AG09309 (cell line): ENCODE results near the gene DAGLA.

Experiments
- DNase-seq: peaks from one replicate; pipeline ENCODE4 v3.0.0-alpha.2; 2010; ENCODE audit warnings: low read depth
- H3K4me3 ChIP-seq: 2 replicates; pipeline ENCODE4 v1.5.1; 2011; ENCODE audit warnings: mild to moderate bottlenecking, low read depth, low read length, moderate library complexity; ENCODE audit not compliant: control insufficient read depth
- CTCF ChIP-seq: IDR thresholded peaks from 2 replicates; pipeline ENCODE4 v1.5.1; 2011; ENCODE audit warnings: mild to moderate bottlenecking, low read depth, low read length, inconsistent platforms; ENCODE audit not compliant: insufficient read depth, control insufficient read depth; ENCODE audit errors: missing control alignments

Gene DAGLA

GRCh38 chr11:61782299-61782698 lies 102.1 kb downstream of the DAGLA start:
- no peak for TF ChIP-seq CTCF
- no peak overlapping the region for H3K4me3 ChIP-seq
- no peak for DNase-seq

GRCh38 chr11:61782841-61783240 lies 102.7 kb downstream of the DAGLA start:
- no peak overlapping the region for H3K4me3 ChIP-seq
- TF ChIP-seq CTCF, result no peak
- DNase-seq, result no peak

GRCh38 chr11:61783717-61784505 lies 103.7 kb downstream of the DAGLA start:
- TF ChIP-seq CTCF, result no peak
- H3K4me3 ChIP-seq, result no peak overlapping the region
- no peak for DNase-seq

- TF ChIP-seq CTCF, result no peak
- H3K4me3 ChIP-seq, result no peak overlapping the region
- no peak for DNase-seq
These were observed 104.3 kb downstream of the DAGLA start for GRCh38 chr11:61784506-61784805.

GRCh38 chr11:61785837-61786402 lies 105.7 kb downstream of the DAGLA start:
- DNase-seq, result no peak
- H3K4me3 ChIP-seq, result no peak overlapping the region
- TF ChIP-seq CTCF, result no peak

GRCh38 chr11:61787928-61788491 lies 107.8 kb downstream of the DAGLA start:
- TF ChIP-seq CTCF, result peak; percentile 51
- no peak overlapping the region for H3K4me3 ChIP-seq
- DNase-seq, result no peak
